HK-2 (cell line): ENCODE results near the gene TAX1BP1.
"Not testable (repeated sequence)": the region's sequence is repeated elsewhere in the genome, so short reads cannot be mapped to it uniquely, and the experiment has no call there.

Experiments used
- DNase-seq: peaks from one replicate; pipeline ENCODE4 v3.0.0-alpha.2; 2018; ENCODE audit not compliant: unreplicated experiment

Gene TAX1BP1

GRCh38 chr7:27739301-27739908 lies 557 bp upstream of the TAX1BP1 start:
- no peak for DNase-seq

GRCh38 chr7:27740449-27741086 lies 606 bp downstream of the TAX1BP1 start:
- DNase-seq = peak; percentile 83

GRCh38 chr7:27742091-27742710 lies 2.2 kb downstream of the TAX1BP1 start:
- DNase-seq = not testable (repeated sequence)

GRCh38 chr7:27745064-27745583 lies 5.2 kb downstream of the TAX1BP1 start:
- DNase-seq = peak; percentile 30

- DNase-seq = no peak
These were observed 6.5 kb downstream of the TAX1BP1 start for GRCh38 chr7:27746486-27746885.

- DNase-seq = no peak
These were observed 7.0 kb downstream of the TAX1BP1 start for GRCh38 chr7:27746978-27747377.

GRCh38 chr7:27747589-27748368 lies 7.8 kb downstream of the TAX1BP1 start:
- no peak for DNase-seq

GRCh38 chr7:27750316-27750715 lies 10.4 kb downstream of the TAX1BP1 start:
- no peak for DNase-seq

GRCh38 chr7:27751888-27752660 lies 12.1 kb downstream of the TAX1BP1 start:
- no peak for DNase-seq

- DNase-seq = no peak
These were observed 13.9 kb downstream of the TAX1BP1 start for GRCh38 chr7:27753863-27754262.

- DNase-seq = no peak
These were observed 16.3 kb downstream of the TAX1BP1 start for GRCh38 chr7:27756298-27756697.

- DNase-seq = no peak
These were observed 19.5 kb downstream of the TAX1BP1 start for GRCh38 chr7:27759491-27759890.

GRCh38 chr7:27762062-27762461 lies 22.1 kb downstream of the TAX1BP1 start:
- no peak for DNase-seq

GRCh38 chr7:27763983-27764508 lies 24.1 kb downstream of the TAX1BP1 start:
- no peak for DNase-seq

GRCh38 chr7:27765841-27766240 lies 25.9 kb downstream of the TAX1BP1 start:
- DNase-seq = no peak

GRCh38 chr7:27767374-27767773 lies 27.4 kb downstream of the TAX1BP1 start:
- no peak for DNase-seq

GRCh38 chr7:27771111-27771510 lies 31.1 kb downstream of the TAX1BP1 start:
- no peak for DNase-seq

- DNase-seq = no peak
These were observed 34.9 kb downstream of the TAX1BP1 start for GRCh38 chr7:27774717-27775328.

- DNase-seq = no peak
These were observed 35.8 kb downstream of the TAX1BP1 start for GRCh38 chr7:27775782-27776181.

GRCh38 chr7:27777662-27778061 lies 37.7 kb downstream of the TAX1BP1 start:
- no peak for DNase-seq

GRCh38 chr7:27779873-27780272 lies 39.9 kb downstream of the TAX1BP1 start:
- no peak for DNase-seq
